Upper lobe of left lung (tissue), 4 donors: ENCODE measurements around the gene LCP1.

Experiments used
- CTCF ChIP-seq, 6 experiments: fragments of 450-650 bp in 4 of 6; fragments of 200-600 bp in 2 of 6; sonication (generic) in 2 of 6; IDR thresholded peaks; one replicate each; pipeline ENCODE4 v1.5.1; 2016 to 2019; ENCODE audit warnings: antibody characterized with exemption in 6 of 6
- POLR2A ChIP-seq, 4 donors: fragments of 450-650 bp; IDR thresholded peaks; one replicate each; pipeline ENCODE4 v1.5.1; 2016 to 2017; ENCODE audit warnings: antibody characterized with exemption in 4 of 4, mild to moderate bottlenecking in 2 of 4
- POLR2AphosphoS5 ChIP-seq, 2 donors: sonication (generic); formaldehyde crosslinking; IDR thresholded peaks; one replicate each; pipeline ENCODE4 v1.5.1; 2017; ENCODE audit warnings: antibody characterized with exemption in 2 of 2

GRCh38 chr13:46176756-46177155 is 5.2 kb downstream of the LCP1 start:
- TF ChIP-seq POLR2A (IDR thresholded peaks at IDR 0.05) (peak in 1 of 4 donors; percentile 40), CTCF (IDR thresholded peaks at IDR 0.05) (no peak), POLR2AphosphoS5 (IDR thresholded peaks at IDR 0.05) (no peak)
